SK-MEL-5 (cell line): Measurements from ENCODE around the gene BDH1. TPM values are rescaled to one million over a fixed set of nuclear protein-coding genes. Genes with fewer than 3 reads are reported as not detected.
"Not testable (repeated sequence)": the region's sequence is repeated elsewhere in the genome, so short reads cannot be mapped to it uniquely, and the experiment has no call there.

Experiments
- DNase-seq: peaks from one replicate; pipeline ENCODE4 v3.0.0-alpha.2; 2016; ENCODE audit warnings: low read depth, low spot score
- in situ Hi-C: cut with HindIII; loops from 2 replicates; pipeline ENCODE4 v1.10.0; 2016; ENCODE audit warnings: low sequenced_read_pairs, high pct_unique_total_duplicates, low pct_unique_long_range_greater_than_20kb
- total RNA-seq: library from RNA; depleted of rRNA; stranded (reverse); fragments of >200 nt; shearing (Covaris generic); gene quantifications from 2 replicates; pipeline ENCODE4 v1.2.3, GENCODE V29; 2014

BDH1 gene
- total RNA-seq, 1 experiment from 2014 or later, result 5.0 TPM

DNA sequence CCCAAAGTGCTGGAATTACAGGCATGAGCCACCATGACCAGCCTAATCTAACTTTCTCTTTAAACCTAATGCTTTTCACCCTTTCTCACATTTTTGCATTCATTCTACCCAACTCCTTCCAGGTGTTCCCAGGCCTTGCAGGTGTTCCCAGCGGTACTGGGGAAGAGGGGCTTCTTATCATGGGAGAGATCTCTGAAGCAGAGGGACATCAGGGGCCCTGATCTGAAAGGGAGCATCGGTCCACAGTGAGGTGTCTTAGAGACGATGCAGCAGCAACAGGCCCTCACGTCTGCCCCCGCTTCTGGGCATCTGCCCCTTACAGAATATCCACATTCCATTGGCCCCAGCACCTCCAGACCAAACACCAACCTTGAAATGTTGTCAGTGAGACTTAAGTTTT is 29.0 kb upstream of the BDH1 start:
- in situ Hi-C loops, result no loop called here

DNA sequence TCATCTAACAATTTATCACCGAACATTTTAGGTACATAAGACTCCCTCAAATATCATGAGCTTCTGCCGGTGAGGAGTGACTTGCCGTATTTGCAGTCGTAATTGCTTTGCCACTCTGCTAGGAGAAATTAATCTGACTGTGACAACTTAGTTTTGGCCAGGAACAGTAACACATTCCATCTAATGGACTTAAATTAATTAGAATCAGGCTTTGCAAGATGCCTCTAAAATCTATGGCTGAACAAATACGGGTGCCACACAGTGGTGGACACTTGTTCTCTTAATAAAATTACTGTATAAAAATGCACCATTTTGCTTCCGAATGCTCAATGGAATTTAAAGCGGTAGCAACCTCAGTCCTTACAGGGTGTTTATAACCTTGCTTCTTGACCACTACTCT is 27.6 kb upstream of the BDH1 start:
- no peak for DNase-seq
- in situ Hi-C loops, result no loop called here

More for the DNA sequence above, 29.0 kb upstream of the BDH1 start:
- no peak for DNase-seq

DNA sequence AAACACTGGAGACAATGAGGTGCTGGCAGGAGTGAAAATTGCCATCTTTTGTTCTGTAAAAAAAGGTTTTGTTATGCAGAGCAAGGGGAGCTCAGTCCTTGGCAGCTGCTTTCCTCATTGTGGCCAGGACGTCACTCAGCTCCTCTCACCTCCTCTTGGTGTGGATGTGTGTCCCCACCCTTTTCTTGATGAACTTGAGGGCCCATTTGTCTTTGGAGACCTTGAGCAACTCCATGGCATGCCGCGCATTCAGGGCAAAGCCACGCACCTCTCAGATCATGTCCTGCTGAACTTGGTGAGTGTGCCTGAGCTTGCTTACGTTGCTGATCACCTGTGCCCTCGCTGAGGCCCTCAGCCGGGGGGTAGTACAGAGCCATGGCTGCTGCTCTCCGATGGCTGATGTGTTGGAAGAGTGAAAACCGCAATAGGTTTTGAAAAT is 24.5 kb upstream of the BDH1 start:
- DNase-seq, result no peak
- in situ Hi-C loops, result no loop called here

DNA sequence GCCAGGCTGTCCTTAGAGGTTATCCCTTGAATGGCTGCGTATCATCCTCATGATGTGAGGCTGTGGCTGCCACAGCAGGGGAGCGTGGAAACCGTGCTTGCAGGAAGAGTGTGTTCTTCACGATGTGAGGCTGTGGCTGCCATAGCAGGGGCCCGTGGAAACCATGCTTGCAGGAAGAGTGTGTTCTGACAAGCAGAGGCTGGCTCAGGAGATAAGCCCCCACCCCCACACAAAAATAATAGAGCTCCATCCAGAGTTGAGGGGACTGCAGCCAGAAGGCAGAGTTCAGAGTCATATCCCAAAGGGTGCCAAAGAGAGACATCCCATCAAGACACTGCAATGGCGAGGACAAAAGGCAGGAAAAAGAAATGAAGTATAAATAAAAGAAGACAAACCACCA is 22.6 kb upstream of the BDH1 start:
- in situ Hi-C loops, result no loop called here
- DNase-seq, result no peak

DNA sequence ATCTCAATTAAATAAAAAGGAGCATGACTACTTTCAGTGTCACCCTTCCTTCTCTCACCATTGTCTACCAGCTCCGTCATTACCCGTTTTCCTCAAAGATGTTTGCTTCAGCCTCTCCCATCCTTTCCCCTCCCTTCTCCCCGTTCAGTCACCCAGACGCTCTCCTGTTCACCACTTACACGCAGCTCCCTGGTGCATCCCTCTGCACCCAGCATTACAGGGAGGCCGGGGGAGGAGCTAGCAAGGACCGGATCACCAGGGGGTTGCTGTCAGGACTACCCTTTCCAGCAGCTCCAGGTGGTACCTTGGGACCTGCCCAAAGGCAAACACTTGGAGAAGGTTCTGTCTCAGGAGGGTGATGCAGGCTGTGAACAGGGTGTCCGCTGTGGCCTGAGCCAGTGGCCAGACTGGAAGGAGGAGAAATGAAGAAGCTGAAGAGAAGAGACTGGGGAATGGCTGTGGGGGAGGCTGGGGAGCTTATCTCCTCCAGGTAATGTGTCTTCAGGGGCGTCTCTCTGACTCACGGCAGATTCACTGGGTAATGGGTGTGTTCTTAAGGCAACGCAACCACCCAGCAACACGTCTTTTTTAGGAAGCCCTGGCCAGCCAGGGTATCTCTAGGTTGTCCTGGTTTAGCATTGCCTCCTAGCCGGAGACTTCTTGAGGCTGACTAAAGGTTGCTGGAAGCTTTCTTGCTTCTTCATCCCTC is 21.8 kb upstream of the BDH1 start:
- no peak for DNase-seq
- in situ Hi-C loops, result no loop called here

DNA sequence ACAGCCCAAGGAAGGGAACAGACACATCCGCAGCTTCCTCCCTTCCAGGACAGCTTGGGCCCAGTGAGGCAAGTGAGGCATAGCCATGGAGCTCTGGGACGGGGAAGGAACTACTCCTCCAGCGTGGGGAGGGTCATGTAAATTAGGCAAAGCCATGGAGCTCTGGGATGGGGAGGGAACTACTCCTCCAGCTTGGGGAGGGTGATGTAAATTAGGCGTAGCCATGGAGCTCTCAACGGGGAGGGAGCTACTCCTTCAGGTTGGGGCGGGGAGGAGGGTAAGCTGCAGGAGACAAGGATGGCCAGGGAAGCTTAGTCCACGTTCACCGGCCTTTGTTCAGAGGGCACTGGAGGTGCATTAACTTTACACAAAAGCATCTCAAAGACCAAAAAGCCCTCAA is 21.1 kb upstream of the BDH1 start:
- in situ Hi-C loops, result no loop called here
- no peak for DNase-seq

DNA sequence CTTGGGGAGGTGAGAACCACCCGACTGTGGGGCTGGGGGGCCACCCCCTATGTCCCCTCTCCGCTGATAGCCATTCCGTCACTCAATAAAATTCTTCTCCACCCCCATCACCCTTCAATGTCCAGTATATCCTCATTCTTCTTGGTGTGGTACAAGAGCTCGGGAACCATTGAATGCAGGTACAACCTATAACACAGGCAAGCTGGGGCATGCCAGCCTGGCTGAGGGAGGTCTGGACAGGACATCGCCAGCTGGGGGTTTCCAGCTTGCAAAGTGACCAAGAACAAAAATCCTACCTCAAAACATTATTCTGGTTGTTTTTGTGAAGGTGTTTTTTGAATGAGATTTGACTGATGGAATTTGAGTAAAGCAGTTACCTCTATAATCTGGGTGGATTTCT is 19.6 kb upstream of the BDH1 start:
- DNase-seq, result no peak
- in situ Hi-C loops, result no loop called here

DNA sequence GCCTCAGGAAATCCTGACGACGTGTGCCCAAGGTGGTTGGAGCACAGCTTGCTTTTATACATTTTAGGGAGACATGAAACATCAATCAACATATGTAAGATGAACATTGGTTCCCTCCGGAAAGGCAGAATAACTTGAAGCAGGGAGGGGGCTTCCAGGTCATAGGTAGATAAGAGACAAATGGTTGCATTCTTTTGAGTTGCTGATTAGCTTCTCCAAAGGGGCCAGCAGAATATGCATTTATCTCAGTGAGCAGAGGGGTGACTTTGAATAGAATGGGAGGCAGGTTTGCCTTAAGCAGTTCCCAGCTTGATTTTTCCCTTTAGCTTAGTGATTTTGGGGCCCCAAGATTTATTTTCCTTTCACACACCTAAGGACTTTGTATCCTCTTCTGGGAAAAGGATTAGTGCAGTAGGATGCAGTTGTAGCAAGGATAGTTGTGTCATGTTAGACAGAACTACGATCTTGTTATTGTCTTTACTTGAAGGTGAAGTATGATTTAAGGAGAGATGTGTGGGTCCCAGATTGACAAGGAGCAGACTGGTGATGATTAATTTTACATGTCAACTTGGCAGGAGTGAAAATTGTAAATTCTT is 18.7 kb upstream of the BDH1 start:
- in situ Hi-C loops, DNase-seq: not testable (repeated sequence)

DNA sequence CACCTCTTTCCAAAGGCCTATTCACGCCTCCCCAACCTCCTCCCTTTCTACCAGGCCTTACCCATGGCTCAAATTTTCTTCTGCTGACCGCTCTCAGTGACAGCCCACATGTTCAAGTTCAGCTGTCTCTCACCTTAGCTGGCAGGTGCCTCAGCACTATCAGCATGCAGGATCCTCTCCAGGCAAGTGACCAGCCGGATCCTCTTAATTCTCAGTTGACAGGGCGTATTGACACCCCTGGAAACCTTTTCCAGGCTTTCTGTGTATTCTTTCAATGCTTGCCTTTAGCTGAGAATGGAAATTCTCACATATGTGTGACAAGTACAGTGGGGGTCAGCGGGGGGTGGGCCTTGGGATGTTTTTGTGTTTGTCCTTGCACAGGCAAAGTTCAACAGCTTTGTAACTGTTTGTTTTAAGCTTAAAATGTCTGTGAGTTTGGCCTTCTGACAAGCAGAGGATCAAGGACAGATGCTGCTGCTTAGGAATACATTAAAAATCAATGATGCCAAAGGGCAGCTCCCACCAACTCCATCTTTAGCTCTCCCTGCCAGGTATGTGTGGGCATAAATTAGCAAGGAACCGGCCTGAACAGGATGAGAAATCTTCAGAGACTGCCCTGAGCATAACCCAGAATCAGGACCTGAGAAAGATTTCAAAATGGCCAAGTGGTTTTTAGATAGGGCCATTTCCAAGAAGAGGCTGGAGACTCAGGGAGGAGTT is 17.4 kb upstream of the BDH1 start:
- no peak for DNase-seq
- in situ Hi-C loops, result no loop called here

DNA sequence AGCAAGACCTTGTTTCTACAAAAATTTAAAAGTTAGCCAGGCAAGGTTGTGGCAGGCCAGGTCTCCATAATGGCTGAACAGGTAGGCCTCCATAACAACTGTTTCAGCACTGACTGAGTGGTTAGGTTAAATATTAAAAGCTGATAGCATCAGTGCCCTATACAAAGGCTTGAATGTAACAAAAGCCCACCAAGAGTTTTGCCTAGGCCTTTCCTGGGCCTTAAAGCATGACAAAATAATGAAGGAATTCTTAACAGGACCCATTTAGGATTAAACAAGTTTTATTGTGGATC is 16.1 kb upstream of the BDH1 start:
- DNase-seq, in situ Hi-C loops: not testable (repeated sequence)

DNA sequence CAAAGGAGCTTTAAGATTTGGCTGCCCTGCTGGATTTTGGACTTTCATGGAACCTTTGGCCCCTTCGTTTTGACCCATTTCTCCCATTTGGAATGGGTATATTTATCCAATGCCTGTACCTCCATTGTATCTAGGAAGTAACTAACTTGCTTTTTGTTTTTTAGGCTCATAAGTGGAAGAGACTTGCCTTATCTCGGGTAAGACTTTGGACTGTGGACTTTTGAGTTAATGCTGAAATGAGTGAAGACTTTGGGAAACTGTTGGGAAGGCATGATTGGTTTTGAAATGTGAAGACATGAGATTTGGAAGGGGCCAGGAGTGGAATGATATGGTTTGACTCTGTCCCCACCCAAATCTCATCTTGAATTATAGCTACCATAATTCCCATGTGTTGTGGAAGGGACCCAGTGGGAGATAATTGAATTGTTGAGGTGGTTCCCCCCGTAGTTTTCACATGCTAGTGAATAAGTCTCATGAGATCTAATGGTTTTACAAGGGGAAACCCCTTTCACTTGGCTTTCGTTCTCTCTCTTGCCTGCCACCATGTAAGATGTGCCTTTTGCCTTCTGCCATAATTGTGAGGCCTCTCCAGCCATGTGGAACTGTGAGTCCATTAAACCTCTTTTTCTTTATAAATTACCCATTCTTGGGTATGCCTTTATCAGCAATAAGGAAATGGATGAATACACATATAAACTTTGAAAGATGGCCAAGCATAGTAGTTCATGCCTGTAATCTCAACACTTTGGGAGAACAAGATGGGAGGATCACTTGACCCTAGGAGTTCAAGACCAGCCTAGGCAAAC is 15.5 kb upstream of the BDH1 start:
- in situ Hi-C loops, DNase-seq: not testable (repeated sequence)

DNA sequence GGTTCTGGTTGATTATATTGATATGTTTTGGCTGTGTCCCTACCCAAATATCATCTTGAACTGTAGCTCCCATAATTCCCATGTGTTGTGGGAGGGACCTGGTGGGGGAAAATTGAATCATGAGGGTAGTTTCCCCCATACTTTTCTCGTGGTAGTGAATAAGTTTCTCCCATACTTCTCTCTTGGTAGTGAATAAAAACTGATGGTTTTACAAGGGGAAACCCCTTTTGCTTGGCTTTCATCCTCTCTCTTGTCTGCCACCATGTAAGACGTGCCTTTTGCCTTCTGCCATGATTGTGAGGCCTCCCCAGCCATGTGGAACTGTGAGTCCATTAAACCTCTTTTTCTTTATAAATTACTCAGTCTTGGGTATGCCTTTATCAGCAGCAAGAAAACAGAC is 13.7 kb upstream of the BDH1 start:
- DNase-seq, in situ Hi-C loops: not testable (repeated sequence)

DNA sequence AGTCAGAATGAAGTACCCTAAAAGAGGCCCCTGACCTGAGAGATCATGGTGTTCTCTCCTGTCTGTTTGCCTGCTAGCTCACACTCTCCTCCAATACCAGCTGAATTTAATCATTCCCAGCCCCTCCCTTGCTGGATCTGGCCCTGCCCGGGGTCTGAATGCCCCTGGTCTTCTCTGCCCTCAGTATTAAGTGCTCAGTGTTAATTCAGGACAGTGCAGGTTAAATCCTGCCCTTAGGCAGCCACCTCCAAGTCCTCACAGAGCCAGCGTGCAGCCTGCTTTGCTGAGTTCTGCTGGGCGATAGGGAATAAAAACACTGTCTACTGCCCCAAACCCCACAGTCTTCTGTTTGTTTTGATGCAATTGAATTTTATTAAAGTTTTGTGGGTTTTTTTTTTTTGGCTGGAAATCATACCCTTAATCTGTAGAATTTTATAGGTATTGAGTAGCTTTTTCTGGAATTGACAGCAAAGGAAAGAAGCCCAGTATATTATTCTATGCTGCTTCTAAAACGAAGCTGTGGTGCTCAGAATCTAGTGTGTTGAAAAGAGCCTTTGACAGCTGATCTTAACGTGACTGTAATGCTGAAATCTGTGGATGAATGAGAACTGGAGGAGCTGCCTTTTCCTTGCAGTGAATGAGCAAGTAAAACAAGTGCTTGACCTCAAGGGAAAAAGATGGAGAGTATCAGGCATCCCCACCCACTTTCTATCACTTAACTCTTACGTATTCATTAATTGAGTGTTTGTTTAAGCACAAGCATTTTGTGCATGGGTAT is 12.3 kb upstream of the BDH1 start:
- no peak for DNase-seq
- in situ Hi-C loops, result no loop called here

DNA sequence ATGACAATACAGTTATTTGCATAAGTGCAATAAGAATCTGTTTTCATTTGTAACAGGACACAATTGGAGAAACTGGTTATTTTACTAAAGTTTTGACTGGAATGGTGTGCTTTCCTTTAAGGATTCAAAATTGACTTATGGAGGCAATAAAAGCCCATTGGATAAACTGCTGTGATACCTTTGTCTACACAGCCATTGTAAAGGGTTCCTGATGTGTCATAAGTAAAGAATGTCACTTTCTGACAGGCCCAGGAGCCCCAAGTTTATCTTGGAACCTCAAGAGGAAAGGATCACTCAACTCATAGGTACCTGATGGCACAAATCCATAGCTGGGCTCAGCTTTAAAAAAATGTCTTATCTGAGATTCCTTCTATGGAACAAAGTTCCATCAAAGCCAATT is 10.4 kb upstream of the BDH1 start:
- in situ Hi-C loops, DNase-seq: not testable (repeated sequence)

DNA sequence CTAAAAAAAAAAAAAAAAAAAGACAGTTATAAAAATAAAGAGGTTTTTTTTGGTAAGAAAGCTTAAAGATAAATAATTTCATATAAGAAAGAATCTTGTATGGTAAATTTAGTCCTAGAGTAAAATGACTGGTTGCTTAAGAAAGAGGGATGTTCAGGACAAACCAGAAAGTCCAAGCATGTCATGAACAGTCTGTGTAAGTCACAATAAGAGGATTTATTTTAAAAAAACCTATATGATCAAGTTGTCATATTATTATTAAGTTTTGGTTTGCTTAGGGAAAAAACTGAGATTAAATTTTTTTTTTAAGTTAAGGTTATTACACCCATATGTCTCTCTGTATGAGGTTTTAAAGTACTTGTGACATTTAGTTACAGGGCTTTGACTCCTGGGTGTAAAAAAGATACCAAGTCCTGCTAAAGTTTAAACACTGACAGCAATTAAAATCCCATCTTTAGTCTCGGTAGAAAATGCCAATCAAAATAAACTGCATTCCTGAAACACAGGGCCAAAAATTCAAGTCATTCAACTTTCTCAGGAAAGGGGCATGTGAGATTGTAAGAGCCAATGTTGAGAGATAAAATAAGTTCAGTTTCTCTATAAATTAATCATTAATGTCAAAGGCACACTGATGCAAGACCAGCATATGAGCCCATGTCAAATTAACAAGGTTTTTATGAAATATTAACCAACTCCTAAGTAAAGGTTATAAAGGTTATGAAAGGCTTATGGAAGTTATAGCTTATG is 8.5 kb upstream of the BDH1 start:
- DNase-seq, result no peak
- in situ Hi-C loops, result no loop called here

DNA sequence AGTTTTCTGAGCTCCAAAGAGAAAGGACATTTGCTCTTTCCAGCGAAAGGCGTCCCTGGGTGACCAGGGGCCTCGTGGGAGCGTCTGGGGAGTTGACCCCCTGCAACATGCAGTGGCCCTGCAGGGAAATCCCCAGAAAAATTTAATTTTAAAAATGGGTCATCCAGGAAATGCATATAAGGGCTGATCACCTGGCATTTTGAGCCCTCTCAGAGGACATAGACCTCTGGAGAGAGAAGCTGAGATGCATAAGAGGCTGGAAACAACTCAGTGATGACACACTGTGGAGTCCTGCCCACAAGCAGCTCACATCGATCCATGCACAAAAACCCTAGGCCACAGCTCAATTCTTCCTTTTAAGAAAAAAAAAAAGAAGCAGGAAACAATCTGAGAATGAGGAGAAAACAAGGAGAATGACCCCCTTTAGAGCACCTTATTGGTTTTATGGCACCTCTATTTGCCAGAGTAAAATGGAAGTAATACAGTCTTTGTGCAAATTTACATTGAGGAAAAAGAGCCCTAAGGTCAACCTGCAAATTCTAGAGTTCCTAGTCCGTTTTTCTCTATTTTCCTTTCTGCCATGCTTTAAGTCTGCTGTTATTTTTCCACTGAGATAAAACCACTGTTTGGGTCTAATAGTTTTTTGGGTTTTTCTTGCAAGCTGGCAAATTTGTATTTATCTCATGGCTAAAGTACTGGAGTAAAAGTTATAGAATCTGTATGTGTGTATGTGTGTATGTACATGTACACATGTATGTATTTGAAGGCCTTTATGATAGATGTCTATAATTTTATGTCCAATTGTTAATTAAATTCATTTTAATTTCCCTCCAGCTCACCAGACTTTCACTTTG is 6.9 kb upstream of the BDH1 start:
- in situ Hi-C loops, result no loop called here
- DNase-seq, result no peak
